ES-I3 (cell line): ENCODE data around the gene C17orf75.
"Not testable (repeated sequence)": the region's sequence is repeated elsewhere in the genome, so short reads cannot be mapped to it uniquely, and the experiment has no call there.

Experiments used
- H3K36me3 ChIP-seq: 2 replicates; pipeline ENCODE4 v1.6.1; 2013; ENCODE audit warnings: mild to moderate bottlenecking, low read length, control low read depth, moderate library complexity; ENCODE audit not compliant: insufficient read depth
- H3K4me1 ChIP-seq: 2 replicates; pipeline ENCODE4 v1.6.1; 2013; ENCODE audit warnings: mild to moderate bottlenecking, control low read depth, low read length; ENCODE audit not compliant: insufficient read depth
- H3K9ac ChIP-seq: 2 replicates; pipeline ENCODE4 v1.6.1; 2013; ENCODE audit warnings: low read depth, mild to moderate bottlenecking, low read length, moderate library complexity
- H3K9me3 ChIP-seq: 2 replicates; pipeline ENCODE4 v1.6.1; 2013; ENCODE audit warnings: mild to moderate bottlenecking, low read length, moderate library complexity; ENCODE audit not compliant: control insufficient read depth, insufficient read depth

Gene C17orf75

GRCh38 chr17:32355649-32356377 lies 13.8 kb upstream of the C17orf75 start:
- no peaks in the 10 kb centered on the region for H3K9me3 ChIP-seq
- H3K36me3 ChIP-seq: peaks cover 28% of the 10 kb centered on the region
- no peak overlapping the region for H3K9ac ChIP-seq
- H3K4me1 ChIP-seq: peaks cover 9% of the 10 kb centered on the region

GRCh38 chr17:32352734-32353133 lies 10.8 kb upstream of the C17orf75 start:
- Histone ChIP-seq H3K36me3 (peaks cover 16% of the 10 kb centered on the region), H3K4me1 (peaks cover 13% of the 10 kb centered on the region)
- not testable (repeated sequence) for H3K9ac ChIP-seq, H3K9me3 ChIP-seq

- Histone ChIP-seq H3K36me3 (peaks cover 10% of the 10 kb centered on the region), H3K4me1 (peaks cover 13% of the 10 kb centered on the region), H3K9ac (peak overlapping the region; percentile 98), H3K9me3 (no peaks in the 10 kb centered on the region)
These were observed 8.9 kb upstream of the C17orf75 start for GRCh38 chr17:32350666-32351418.

- H3K9me3 ChIP-seq: no peaks in the 10 kb centered on the region
- H3K4me1 ChIP-seq: peaks cover 7% of the 10 kb centered on the region; the same call in 1 of the 2 replicates
- peak within 1 kb of the TSS; percentile 98 for H3K9ac ChIP-seq
- peaks cover 7% of the 10 kb centered on the region for H3K36me3 ChIP-seq
These were observed 8.1 kb upstream of the C17orf75 start, which contains the start of gene ZNF207 for GRCh38 chr17:32349854-32350665. TSS of gene ZNF207 (plus strand) at chr17:32350157. CDS start at chr17:32350286, 129 bp downstream.

- Histone ChIP-seq H3K4me1 (peaks cover 4% of the 10 kb centered on the region; the same call in 1 of the 2 replicates), H3K9me3 (no peaks in the 10 kb centered on the region), H3K36me3 (peaks cover 3% of the 10 kb centered on the region; the same call in 1 of the 2 replicates)
These were observed 7.5 kb upstream of the C17orf75 start for GRCh38 chr17:32349503-32349853.

GRCh38 chr17:32348483-32348800 lies 6.5 kb upstream of the C17orf75 start:
- no peak overlapping the region; the same call in 1 of the 2 replicates for H3K9ac ChIP-seq
- peaks cover 4% of the 10 kb centered on the region; the same call in 1 of the 2 replicates for H3K4me1 ChIP-seq
- H3K36me3 ChIP-seq: no peaks in the 10 kb centered on the region
- no peaks in the 10 kb centered on the region for H3K9me3 ChIP-seq

More at GRCh38 chr17:32349503-32349853, 7.5 kb upstream of the C17orf75 start:
- peak overlapping the region; percentile 98 for H3K9ac ChIP-seq

GRCh38 chr17:32345951-32346600 lies 4.1 kb upstream of the C17orf75 start:
- Histone ChIP-seq H3K9me3 (no peaks in the 10 kb centered on the region), H3K4me1 (peaks cover 4% of the 10 kb centered on the region; the same call in 1 of the 2 replicates), H3K9ac (no peak overlapping the region), H3K36me3 (no peaks in the 10 kb centered on the region)

- Histone ChIP-seq H3K4me1 (no peaks in the 10 kb centered on the region), H3K9me3 (no peaks in the 10 kb centered on the region), H3K36me3 (peaks cover 7% of the 10 kb centered on the region; the same call in 1 of the 2 replicates), H3K9ac (peak overlapping the region; percentile 92; the same call in 1 of the 2 replicates)
These were observed 791 bp upstream of the C17orf75 start for GRCh38 chr17:32342603-32343325.

GRCh38 chr17:32341141-32341856 lies 674 bp downstream of the C17orf75 start:
- Histone ChIP-seq H3K4me1 (no peaks in the 10 kb centered on the region), H3K9me3 (no peaks in the 10 kb centered on the region), H3K9ac (peak overlapping the region; percentile 92), H3K36me3 (peaks cover 10% of the 10 kb centered on the region; the same call in 1 of the 2 replicates)

GRCh38 chr17:32335687-32336086 lies 6.3 kb downstream of the C17orf75 start:
- Histone ChIP-seq H3K9ac (no peak overlapping the region), H3K4me1 (no peaks in the 10 kb centered on the region), H3K36me3 (peaks cover 10% of the 10 kb centered on the region), H3K9me3 (no peaks in the 10 kb centered on the region)

- H3K36me3 ChIP-seq: peaks cover 10% of the 10 kb centered on the region
- no peaks in the 10 kb centered on the region for H3K9me3 ChIP-seq
- no peaks in the 10 kb centered on the region for H3K4me1 ChIP-seq
- H3K9ac ChIP-seq: no peak overlapping the region
These were observed 6.9 kb downstream of the C17orf75 start for GRCh38 chr17:32335046-32335445.

GRCh38 chr17:32333187-32333586 lies 8.8 kb downstream of the C17orf75 start:
- Histone ChIP-seq H3K4me1 (no peaks in the 10 kb centered on the region), H3K9me3 (no peaks in the 10 kb centered on the region), H3K36me3 (peaks cover 3% of the 10 kb centered on the region), H3K9ac (no peak overlapping the region)
